ENCODE results near the gene SURF4. TPM values are rescaled to one million over a fixed set of nuclear protein-coding genes. Genes with fewer than 3 reads are reported as not detected.

Gene SURF4
- total RNA-seq, 2 experiments from 2014 or later, result 90.7 to 94.6 TPM

DNA sequence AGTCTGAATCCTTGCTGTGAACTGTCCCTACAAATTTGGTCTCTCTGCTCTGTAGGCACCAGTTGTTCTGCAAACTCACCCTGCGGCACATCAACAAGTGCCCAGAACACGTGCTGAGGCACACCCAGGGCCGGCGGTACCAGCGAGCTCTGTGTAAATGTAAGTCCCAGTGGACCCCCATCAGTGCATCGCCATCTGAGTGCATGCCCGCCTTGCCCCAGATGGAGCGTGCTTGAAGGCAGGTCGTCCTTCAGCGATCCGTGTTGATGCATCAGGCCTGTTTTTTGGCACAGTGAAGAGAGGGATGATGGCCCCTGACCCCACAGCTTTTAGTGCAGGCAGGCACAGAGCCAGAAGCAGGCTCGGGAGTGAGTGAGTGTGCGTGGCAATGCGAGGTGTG is 18.2 kb downstream of the SURF4 start:
- Histone ChIP-seq H3K36me3 (ENCODE audit: insufficient read depth, low read length) (peaks cover 61% of the 10 kb centered on the region), H3K27ac (ENCODE audit: low read depth in 1 of 2, low read length in 2 of 2) (peak overlapping the region in 1 of 2 donors; percentile 79), H3K27me3 (ENCODE audit: control insufficient read depth in 1 of 2, insufficient read depth in 2 of 2, low read length in 2 of 2) (no peaks in the 10 kb centered on the region), H3K4me1 (ENCODE audit: insufficient read depth, low read length) (peaks cover 46% of the 10 kb centered on the region), H3K4me3 (ENCODE audit: low read length) (no peak overlapping the region), H3K9me3 (ENCODE audit: control insufficient read depth in 1 of 2, insufficient read depth in 1 of 2, low read length in 2 of 2) (no peaks in the 10 kb centered on the region)
- DNase-seq (no peak), ATAC-seq (ENCODE audit: poor library complexity) (no peak)
- Mint-ChIP-seq H3K9me3 (no peaks in the 10 kb centered on the region), H3K27me3 (no peaks in the 10 kb centered on the region), H3K4me3 (peak overlapping the region; percentile 84), H3K4me1 (ENCODE audit: low read depth) (peaks cover 23% of the 10 kb centered on the region), H3K27ac (peak overlapping the region; percentile 65), H3K36me3 (ENCODE audit: low read depth) (peaks cover 56% of the 10 kb centered on the region)
- ChIA-PET CTCF (no interaction called here), POLR2A (interaction anchor here (2.4 to 7.4 kb wide), 3 partner anchors 10 to 328 kb away, joined by 12 to 109 read pairs (median 45); partner anchors contain the start of genes GTF3C5, MED22, RPL7A and STKLD1)
- intact Hi-C loops (cut with DNase I, micrococcal nuclease), result loop anchor here (2.0 to 10.0 kb wide), 3 partner anchors 13 to 667 kb away; partner anchors contain the start of genes BRD3OS (in 1 of the 2) and REXO4 (in 1 of the 2)
- TF ChIP-seq, protein P1, sequence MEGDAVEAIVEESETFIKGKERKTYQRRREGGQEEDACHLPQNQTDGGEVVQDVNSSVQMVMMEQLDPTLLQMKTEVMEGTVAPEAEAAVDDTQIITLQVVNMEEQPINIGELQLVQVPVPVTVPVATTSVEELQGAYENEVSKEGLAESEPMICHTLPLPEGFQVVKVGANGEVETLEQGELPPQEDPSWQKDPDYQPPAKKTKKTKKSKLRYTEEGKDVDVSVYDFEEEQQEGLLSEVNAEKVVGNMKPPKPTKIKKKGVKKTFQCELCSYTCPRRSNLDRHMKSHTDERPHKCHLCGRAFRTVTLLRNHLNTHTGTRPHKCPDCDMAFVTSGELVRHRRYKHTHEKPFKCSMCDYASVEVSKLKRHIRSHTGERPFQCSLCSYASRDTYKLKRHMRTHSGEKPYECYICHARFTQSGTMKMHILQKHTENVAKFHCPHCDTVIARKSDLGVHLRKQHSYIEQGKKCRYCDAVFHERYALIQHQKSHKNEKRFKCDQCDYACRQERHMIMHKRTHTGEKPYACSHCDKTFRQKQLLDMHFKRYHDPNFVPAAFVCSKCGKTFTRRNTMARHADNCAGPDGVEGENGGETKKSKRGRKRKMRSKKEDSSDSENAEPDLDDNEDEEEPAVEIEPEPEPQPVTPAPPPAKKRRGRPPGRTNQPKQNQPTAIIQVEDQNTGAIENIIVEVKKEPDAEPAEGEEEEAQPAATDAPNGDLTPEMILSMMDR (IDR thresholded peaks at IDR 0.05), result no peak

DNA sequence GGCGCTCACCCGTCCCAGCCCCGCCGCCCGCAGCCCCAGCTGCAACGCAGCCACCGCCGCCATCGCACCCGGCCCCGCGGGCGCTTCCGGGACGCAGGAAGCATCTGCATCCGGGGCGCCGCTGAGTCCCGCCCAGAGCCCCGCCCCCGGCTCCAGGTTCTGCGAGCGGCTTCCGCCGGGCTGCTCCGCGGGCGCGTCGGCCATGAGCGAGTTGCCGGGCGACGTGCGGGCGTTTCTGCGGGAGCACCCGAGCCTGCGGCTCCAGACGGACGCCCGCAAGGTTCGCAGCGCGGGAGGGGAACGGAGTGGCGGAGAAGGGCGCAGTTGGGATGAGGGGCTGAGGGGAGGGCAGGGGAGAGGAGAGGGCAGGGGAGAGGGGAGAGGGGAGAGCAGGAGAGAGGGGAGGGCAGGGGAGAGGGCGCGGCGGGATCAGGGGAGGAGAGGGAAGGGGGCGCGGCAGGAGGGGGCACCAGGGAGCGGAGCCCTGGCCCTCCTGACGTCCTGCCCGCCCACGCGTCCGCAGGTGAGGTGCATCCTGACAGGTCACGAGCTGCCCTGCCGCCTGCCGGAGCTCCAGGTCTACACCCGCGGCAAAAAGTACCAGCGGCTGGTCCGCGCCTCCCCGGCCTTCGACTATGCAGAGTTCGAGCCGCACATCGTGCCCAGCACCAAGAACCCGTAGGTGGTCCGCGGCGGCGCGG is 19.3 kb downstream of the SURF4 start, which contains the start of the genes SURF1 and SURF2:
TSS of gene SURF1 (minus strand) at position 97 of the 701 bp plus-strand sequence. CDS start at position 63, 34 bp downstream.
TSS of gene SURF2 (plus strand) at position 160 of the 701 bp plus-strand sequence. CDS start at position 203, 43 bp downstream.
- no peaks in the 10 kb centered on the region for H3K9me3 Mint-ChIP-seq
- Histone ChIP-seq H3K4me3 (ENCODE audit: low read length) (peak within 1 kb of the TSS; percentile 74), H3K9me3 (ENCODE audit: control insufficient read depth in 1 of 2, insufficient read depth in 1 of 2, low read length in 2 of 2) (no peaks in the 10 kb centered on the region), H3K27me3 (ENCODE audit: control insufficient read depth in 1 of 2, insufficient read depth in 2 of 2, low read length in 2 of 2) (no peaks in the 10 kb centered on the region), H3K27ac (ENCODE audit: low read depth in 1 of 2, low read length in 2 of 2) (peak within 1 kb of the TSS; percentile 56 to 79), H3K4me1 (ENCODE audit: insufficient read depth, low read length) (peaks cover 50% of the 10 kb centered on the region), H3K36me3 (ENCODE audit: insufficient read depth, low read length) (peaks cover 61% of the 10 kb centered on the region)
- TF ChIP-seq, protein P1 (IDR thresholded peaks at IDR 0.05), result no peak
- peaks cover 56% of the 10 kb centered on the region for H3K36me3 Mint-ChIP-seq (ENCODE audit: low read depth)
- no peaks in the 10 kb centered on the region for H3K27me3 Mint-ChIP-seq
- ChIA-PET POLR2A (interaction anchor here (1.1 to 7.4 kb wide), 6 partner anchors 9 to 412 kb away, joined by 3 to 109 read pairs (median 9); partner anchors contain the start of genes GTF3C5, MED22, RPL7A and STKLD1), CTCF (interaction anchor here (1.0 to 2.2 kb wide), 8 partner anchors 13 to 209 kb away, joined by 3 to 19 read pairs (median 4); partner anchors contain the start of gene STKLD1)
- intact Hi-C loops (cut with DNase I, micrococcal nuclease), result loop anchor here (1.0 to 10.0 kb wide), 6 partner anchors 8 to 668 kb away; partner anchors contain the start of genes BRD3OS (in 1 of the 2), MED22 (in 1 of the 2), REXO4 (in 1 of the 2) and RPL7A (in 1 of the 2)
- peak; percentile 95 for ATAC-seq (ENCODE audit: poor library complexity)
- DNase-seq, result peak; percentile 81 to 94 (median 90)
- H3K4me3 Mint-ChIP-seq, result peak within 1 kb of the TSS; percentile 92
- peak within 1 kb of the TSS; percentile 88 for H3K27ac Mint-ChIP-seq
- peaks cover 27% of the 10 kb centered on the region for H3K4me1 Mint-ChIP-seq (ENCODE audit: low read depth)

DNA sequence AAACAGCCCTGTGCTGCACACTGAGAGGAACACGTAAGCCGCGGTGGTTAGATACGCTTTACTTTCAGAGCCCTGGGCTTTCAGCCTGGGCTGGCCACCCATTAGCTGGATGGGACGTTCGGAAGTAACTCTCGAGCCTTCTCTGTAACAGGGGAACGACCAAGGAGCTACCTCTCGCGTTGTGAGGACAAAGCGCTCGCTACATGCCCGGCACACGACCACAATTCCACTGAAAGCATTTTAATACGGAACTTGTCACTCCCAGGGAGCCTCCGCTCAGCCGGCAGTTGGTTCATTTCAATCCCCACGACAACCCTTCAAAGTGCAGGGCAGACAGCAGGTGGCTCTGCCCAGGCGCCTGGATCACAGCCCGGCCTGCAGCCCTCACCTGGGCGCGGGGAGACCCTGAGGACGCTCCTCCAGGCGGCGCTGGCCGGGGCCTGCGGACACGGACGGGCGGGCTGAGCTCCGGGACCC is 19.9 kb downstream of the SURF4 start:
- ChIA-PET POLR2A (interaction anchor here (1.0 to 7.4 kb wide), 7 partner anchors 8 to 411 kb away, joined by 3 to 109 read pairs (median 6); partner anchors contain the start of genes GTF3C5, MED22, RPL7A and STKLD1), CTCF (interaction anchor here (1.2 to 2.2 kb wide), 6 partner anchors 14 to 208 kb away, joined by 3 to 19 read pairs (median 4); partner anchors contain the start of gene STKLD1)
- peaks cover 56% of the 10 kb centered on the region for H3K36me3 Mint-ChIP-seq (ENCODE audit: low read depth)
- peak overlapping the region; percentile 88 for H3K27ac Mint-ChIP-seq
- TF ChIP-seq, protein P1 (IDR thresholded peaks at IDR 0.05), result no peak
- Histone ChIP-seq H3K27ac (ENCODE audit: low read depth in 1 of 2, low read length in 2 of 2) (peak overlapping the region; percentile 56 to 62), H3K4me1 (ENCODE audit: insufficient read depth, low read length) (peaks cover 50% of the 10 kb centered on the region), H3K36me3 (ENCODE audit: insufficient read depth, low read length) (peaks cover 61% of the 10 kb centered on the region), H3K4me3 (ENCODE audit: low read length) (peak overlapping the region; percentile 55), H3K9me3 (ENCODE audit: control insufficient read depth in 1 of 2, insufficient read depth in 1 of 2, low read length in 2 of 2) (no peaks in the 10 kb centered on the region), H3K27me3 (ENCODE audit: control insufficient read depth in 1 of 2, insufficient read depth in 2 of 2, low read length in 2 of 2) (no peaks in the 10 kb centered on the region)
- H3K4me3 Mint-ChIP-seq, result peak overlapping the region; percentile 92
- intact Hi-C loops (cut with DNase I, micrococcal nuclease), result loop anchor here (1.0 to 10.0 kb wide), 6 partner anchors 8 to 669 kb away; partner anchors contain the start of genes BRD3OS (in 1 of the 2), MED22 (in 1 of the 2), REXO4 (in 1 of the 2) and RPL7A (in 1 of the 2)
- H3K27me3 Mint-ChIP-seq, result no peaks in the 10 kb centered on the region
- no peaks in the 10 kb centered on the region for H3K9me3 Mint-ChIP-seq
- ATAC-seq (ENCODE audit: poor library complexity), result peak; percentile 40
- DNase-seq, result peak in 1 of 14 experiments; percentile 24
- peaks cover 27% of the 10 kb centered on the region for H3K4me1 Mint-ChIP-seq (ENCODE audit: low read depth)
